SH-SY5Y (cell line): ENCODE data around the gene VPREB3.

Experiments used
- GATA2 ChIP-seq: IDR thresholded peaks from 2 replicates; pipeline ENCODE4 v1.6.1; 2011; ENCODE audit warnings: mild to moderate bottlenecking, low read depth, low read length
- GATA3 ChIP-seq: IDR thresholded peaks from 2 replicates; pipeline ENCODE4 v1.6.1; 2011; ENCODE audit warnings: low read depth, mild to moderate bottlenecking, low read length, moderate library complexity

DNA sequence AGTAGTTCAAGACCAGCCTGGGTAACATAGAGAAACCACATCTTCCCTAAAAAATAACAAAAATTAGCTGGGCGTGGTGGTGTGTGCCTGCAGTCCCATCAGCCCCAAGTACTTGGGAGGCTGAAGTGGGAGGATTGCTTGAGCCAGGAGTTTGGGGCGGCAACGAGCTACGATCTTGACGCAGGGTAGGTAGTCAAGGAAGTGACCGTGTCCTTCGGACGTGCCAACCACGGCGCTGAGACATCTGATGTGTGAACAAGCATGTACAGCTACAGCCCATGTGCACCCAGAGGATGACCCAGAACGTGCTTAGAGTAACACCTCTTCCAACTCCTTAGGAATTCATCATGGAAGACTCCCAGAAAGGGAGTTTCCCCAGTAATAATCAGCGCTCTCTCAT lies 42.0 kb downstream of the VPREB3 start:
- TF ChIP-seq GATA2: no peak
- TF ChIP-seq GATA3: no peak
